Neutrophil (primary cell): ENCODE data around the gene LRRC8A.

Experiments
- H3K27ac ChIP-seq: fragments of 200-600 bp; sonication (generic); 2 replicates; pipeline ENCODE4 v1.5.1; 2016; ENCODE audit warnings: mild to moderate bottlenecking, moderate library complexity
- H3K27me3 ChIP-seq: fragments of 200-600 bp; sonication (generic); 2 replicates; pipeline ENCODE4 v1.6.0; 2016; ENCODE audit warnings: mild to moderate bottlenecking
- H3K36me3 ChIP-seq: fragments of 200-600 bp; sonication (generic); 2 replicates; pipeline ENCODE4 v1.5.1; 2017
- H3K4me1 ChIP-seq, 2 experiments: fragments of 200-600 bp in 1 of 2; sonication (generic) in 1 of 2; 1 replicate in 1 of 2; 2 replicates in 1 of 2; pipeline versions ENCODE4 v1.5.1 to v1.6.1; 2013 to 2016; ENCODE audit warnings: low read depth in 1 of 2, low read length in 1 of 2, mild to moderate bottlenecking in 1 of 2, moderate library complexity in 1 of 2; ENCODE audit not compliant: control insufficient read depth in 1 of 2, insufficient read depth in 1 of 2
- H3K4me3 ChIP-seq, 2 experiments: fragments of 200-600 bp in 1 of 2; sonication (generic) in 1 of 2; 1 replicate in 1 of 2; 2 replicates in 1 of 2; pipeline ENCODE4 v1.5.1; 2013 to 2016; ENCODE audit warnings: low read depth in 1 of 2, low read length in 1 of 2, mild to moderate bottlenecking in 1 of 2, moderate library complexity in 1 of 2
- H3K9me3 ChIP-seq: fragments of 200-600 bp; sonication (generic); 2 replicates; pipeline ENCODE4 v1.5.1; 2016
- TF ChIP-seq, protein P1 (sequence below): fragments of 200-600 bp; sonication (generic); IDR thresholded peaks from 2 replicates; pipeline ENCODE4 v1.5.1; 2016; ENCODE audit warnings: antibody characterized with exemption

The LRRC8A gene

GRCh38 chr9:128928624-128929023 is 46.7 kb downstream of the LRRC8A start:
- TF ChIP-seq, protein P1, sequence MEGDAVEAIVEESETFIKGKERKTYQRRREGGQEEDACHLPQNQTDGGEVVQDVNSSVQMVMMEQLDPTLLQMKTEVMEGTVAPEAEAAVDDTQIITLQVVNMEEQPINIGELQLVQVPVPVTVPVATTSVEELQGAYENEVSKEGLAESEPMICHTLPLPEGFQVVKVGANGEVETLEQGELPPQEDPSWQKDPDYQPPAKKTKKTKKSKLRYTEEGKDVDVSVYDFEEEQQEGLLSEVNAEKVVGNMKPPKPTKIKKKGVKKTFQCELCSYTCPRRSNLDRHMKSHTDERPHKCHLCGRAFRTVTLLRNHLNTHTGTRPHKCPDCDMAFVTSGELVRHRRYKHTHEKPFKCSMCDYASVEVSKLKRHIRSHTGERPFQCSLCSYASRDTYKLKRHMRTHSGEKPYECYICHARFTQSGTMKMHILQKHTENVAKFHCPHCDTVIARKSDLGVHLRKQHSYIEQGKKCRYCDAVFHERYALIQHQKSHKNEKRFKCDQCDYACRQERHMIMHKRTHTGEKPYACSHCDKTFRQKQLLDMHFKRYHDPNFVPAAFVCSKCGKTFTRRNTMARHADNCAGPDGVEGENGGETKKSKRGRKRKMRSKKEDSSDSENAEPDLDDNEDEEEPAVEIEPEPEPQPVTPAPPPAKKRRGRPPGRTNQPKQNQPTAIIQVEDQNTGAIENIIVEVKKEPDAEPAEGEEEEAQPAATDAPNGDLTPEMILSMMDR = no peak
- Histone ChIP-seq H3K4me3 (no peak overlapping the region), H3K27ac (no peak overlapping the region), H3K4me1 (no peaks in the 10 kb centered on the region), H3K27me3 (no peaks in the 10 kb centered on the region), H3K36me3 (no peaks in the 10 kb centered on the region), H3K9me3 (no peaks in the 10 kb centered on the region)

DNA sequence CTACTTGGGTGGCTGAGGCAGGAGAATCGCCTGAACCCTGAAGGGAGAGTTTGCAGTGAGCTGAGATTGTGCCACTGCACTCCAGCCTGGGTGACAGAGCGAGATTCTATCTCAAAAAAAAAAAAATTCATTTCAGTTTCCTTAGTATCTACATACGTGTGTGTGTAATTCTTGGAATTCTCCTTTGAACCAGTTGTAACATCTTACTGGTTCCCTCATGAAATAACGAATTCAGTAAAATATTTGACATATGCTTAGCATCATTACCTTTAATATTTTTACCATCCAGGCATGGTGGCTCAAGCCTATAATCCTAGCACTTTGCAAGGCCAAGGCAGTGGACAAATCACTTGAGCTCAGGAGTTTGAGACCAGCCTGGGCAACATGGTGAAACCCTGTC is 47.6 kb downstream of the LRRC8A start:
- Histone ChIP-seq H3K27me3 (no peaks in the 10 kb centered on the region), H3K4me1 (no peaks in the 10 kb centered on the region), H3K9me3 (no peaks in the 10 kb centered on the region), H3K4me3 (no peak overlapping the region), H3K36me3 (no peaks in the 10 kb centered on the region), H3K27ac (no peak overlapping the region)
- TF ChIP-seq, protein P1 = no peak

- no peak overlapping the region for H3K4me3 ChIP-seq
- H3K36me3 ChIP-seq = no peaks in the 10 kb centered on the region
- TF ChIP-seq, protein P1 = no peak
Measured at GRCh38 chr9:128933731-128934130, 51.8 kb downstream of the LRRC8A start.

DNA sequence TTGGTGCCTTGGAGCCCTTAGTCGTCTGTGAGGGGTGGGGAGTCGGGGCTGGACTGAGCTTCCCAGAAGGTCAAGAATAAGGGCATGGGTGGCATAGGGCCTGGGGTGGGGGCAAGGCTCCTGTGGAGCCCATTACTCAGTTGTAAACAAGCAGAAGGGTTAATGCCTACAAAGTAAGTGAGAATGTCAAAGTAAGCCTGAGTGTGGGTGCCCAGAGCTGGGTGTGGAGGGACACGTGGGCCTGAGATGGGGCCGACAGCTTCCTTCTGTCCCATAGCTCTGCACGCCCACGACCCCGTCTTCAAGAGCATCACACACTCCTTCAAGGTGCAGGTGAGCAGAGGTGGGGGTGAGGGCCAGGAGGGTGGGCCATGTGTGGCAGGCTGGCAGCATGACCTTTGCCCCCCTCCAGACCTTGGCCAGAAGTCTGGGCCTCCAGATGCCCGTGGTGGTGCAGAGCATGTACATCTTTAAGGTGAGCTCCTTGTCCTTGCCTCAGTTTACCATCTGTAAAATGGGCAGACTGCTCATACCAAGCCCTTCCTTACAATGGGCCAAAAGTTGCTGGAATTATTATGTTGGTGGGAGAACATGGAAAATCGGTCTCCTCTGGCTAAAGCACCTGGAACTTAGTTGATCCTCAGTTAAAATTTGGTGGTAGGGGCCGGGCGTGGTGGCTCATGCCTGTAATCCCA is 54.4 kb downstream of the LRRC8A start:
- Histone ChIP-seq H3K27ac (no peak overlapping the region), H3K4me3 (no peak overlapping the region), H3K27me3 (no peaks in the 10 kb centered on the region), H3K9me3 (no peaks in the 10 kb centered on the region), H3K36me3 (no peaks in the 10 kb centered on the region), H3K4me1 (no peaks in the 10 kb centered on the region)
- TF ChIP-seq, protein P1 = no peak

More at GRCh38 chr9:128933731-128934130, 51.8 kb downstream of the LRRC8A start:
- Histone ChIP-seq H3K4me1 (no peaks in the 10 kb centered on the region), H3K9me3 (no peaks in the 10 kb centered on the region), H3K27ac (no peak overlapping the region), H3K27me3 (no peaks in the 10 kb centered on the region)

DNA sequence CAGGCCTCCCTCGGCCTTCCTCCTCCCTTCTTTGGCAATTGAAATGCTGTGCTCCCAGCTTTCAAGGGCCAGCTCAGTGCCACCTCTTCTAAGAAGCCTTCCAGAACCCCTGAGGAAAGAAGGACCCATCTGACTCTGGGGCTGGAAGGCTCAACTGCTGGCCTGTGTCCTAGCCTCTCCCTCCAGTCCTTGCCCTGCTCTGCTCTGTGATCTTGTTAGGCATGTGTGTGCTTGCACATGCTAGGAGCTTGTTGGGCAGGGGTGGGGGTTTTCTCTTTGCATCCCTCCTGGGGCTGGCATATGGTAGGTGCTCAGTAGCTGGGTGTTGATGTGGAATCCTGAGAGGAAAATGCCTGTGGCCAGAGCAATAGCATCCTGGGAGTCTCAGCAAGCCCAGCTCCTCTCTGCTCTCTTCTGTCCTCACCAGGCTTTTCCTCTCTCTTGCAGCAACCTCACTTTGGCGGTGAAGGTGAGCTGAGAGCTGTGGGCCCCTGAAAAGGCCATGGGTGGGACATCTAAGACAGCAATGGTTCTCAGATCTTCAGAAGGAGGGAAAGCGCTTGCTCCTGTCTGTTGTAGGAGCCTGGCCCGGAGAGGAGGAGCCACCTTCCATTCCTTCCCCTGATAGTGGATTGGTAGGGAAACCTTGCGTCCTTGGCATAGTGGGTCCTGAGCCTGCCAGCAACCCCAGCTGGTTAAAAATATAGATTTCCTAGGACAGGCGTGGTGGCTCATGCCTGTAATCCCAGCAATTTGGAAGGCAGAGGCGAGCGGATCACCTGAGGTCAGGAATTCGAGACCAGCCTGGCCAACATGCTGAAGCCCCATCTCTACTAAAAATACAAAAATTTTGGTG is 55.6 kb downstream of the LRRC8A start:
- Histone ChIP-seq H3K36me3 (no peaks in the 10 kb centered on the region), H3K27me3 (no peaks in the 10 kb centered on the region), H3K9me3 (no peaks in the 10 kb centered on the region), H3K4me1 (no peaks in the 10 kb centered on the region), H3K27ac (no peak overlapping the region), H3K4me3 (no peak overlapping the region)
- TF ChIP-seq, protein P1 = no peak
